K562 (cell line): ENCODE results near the gene COA7. TPM values are rescaled to one million over a fixed set of nuclear protein-coding genes. Genes with fewer than 3 reads are reported as not detected.

ENCODE experiments used
- ATAC-seq: fragments of 200-7000 bp; cut with Tn5 transposase; 3 replicates; pipeline ENCODE4 v1.9.1; 2020; ENCODE audit warnings: moderate library complexity
- BruUV-seq: library from RNA; stranded (reverse); fragments of 400-500 nt; replicated peaks from 2 replicates; lab custom pipeline; 2021; lab: Mats Ljungman, UMichigan
- CTCF ChIA-PET: fragments of 300-600 bp; formaldehyde crosslinking; extraction: SDS; loops from one replicate; lab custom pipeline; 2021; ENCODE audit warnings: low intra/inter-chr PET ratio; lab: Yijun Ruan, JAX
- POLR2A ChIA-PET: fragments of 300-600, 350-650 bp; sonication (Branson Sonifier 250); formaldehyde crosslinking; extraction: SDS; loops from one replicate; lab custom pipeline; 2021; ENCODE audit warnings: antibody characterized with exemption, inconsistent platforms; lab: Yijun Ruan, JAX
- DNase-seq, 4 experiments: peaks; one replicate each; pipeline versions ENCODE4 v3.0.0 to v3.0.0-alpha.2; 2011 to 2018; ENCODE audit warnings: low spot score in 3 of 4, mixed read lengths in 3 of 4; ENCODE audit errors: extremely low read depth in 1 of 4
- FAIRE-seq: peaks from 2 replicates; lab custom pipeline; 2011; peaks lifted over from hg19 to GRCh38; lab: Jason Lieb, UNC
- H2AFZ ChIP-seq: 2 replicates; pipeline ENCODE4 v1.6.0; 2011; ENCODE audit warnings: low read depth, low read length, control low read depth, inconsistent platforms
- H3K27ac ChIP-seq: fragments of 200-600 bp; 3 replicates; pipeline ENCODE4 v1.8.0; 2011; ENCODE audit warnings: low read depth, mild to moderate bottlenecking, control low read depth, inconsistent platforms, low read length, moderate library complexity, mixed read lengths; ENCODE audit errors: extremely low read depth
- H3K27me3 ChIP-seq, 2 experiments: fragments of 300-600 bp in 1 of 2; 2 replicates in 1 of 2; 3 replicates in 1 of 2; pipeline versions ENCODE4 v1.6.0 to v1.8.0; 2011; ENCODE audit warnings: inconsistent platforms in 2 of 2, low read length in 2 of 2, mild to moderate bottlenecking in 1 of 2, mixed read lengths in 1 of 2, moderate library complexity in 1 of 2; ENCODE audit not compliant: control insufficient read depth in 2 of 2, insufficient read depth in 2 of 2
- H3K36me3 ChIP-seq: fragments of 300-600 bp; 3 replicates; pipeline ENCODE4 v1.8.0; 2011; ENCODE audit warnings: mild to moderate bottlenecking, low read length, inconsistent platforms; ENCODE audit not compliant: control insufficient read depth, insufficient read depth
- H3K4me1 ChIP-seq, 2 experiments: fragments of 200-600 bp in 1 of 2; replicated peaks in 1 of 2; 2 replicates in 1 of 2; 3 replicates in 1 of 2; pipeline versions ENCODE4 v1.5.1 to v1.8.0; 2011; ENCODE audit warnings: inconsistent platforms in 2 of 2, low read length in 2 of 2, mild to moderate bottlenecking in 1 of 2, mixed read lengths in 1 of 2, moderate library complexity in 1 of 2; ENCODE audit not compliant: control insufficient read depth in 2 of 2, insufficient read depth in 2 of 2
- H3K4me2 ChIP-seq: 2 replicates; pipeline ENCODE4 v1.6.1; 2011; ENCODE audit warnings: low read length, control low read depth, inconsistent platforms, mixed read lengths; ENCODE audit not compliant: insufficient read depth
- H3K4me3 ChIP-seq: fragments of 200-600 bp; sonication (generic), shearing (Covaris generic); 2 replicates; pipeline ENCODE4 v1.5.1; 2016; ENCODE audit warnings: control low read depth, inconsistent platforms
- H3K79me2 ChIP-seq: fragments of 200-600 bp; 3 replicates; pipeline ENCODE4 v1.8.0; 2011; ENCODE audit warnings: low read length, inconsistent platforms; ENCODE audit not compliant: control insufficient read depth, insufficient read depth
- H3K9ac ChIP-seq, 2 experiments: 2 replicates each; pipeline versions ENCODE4 v1.6.0 to v1.6.1; 2011; ENCODE audit warnings: low read depth in 2 of 2, low read length in 2 of 2, control low read depth in 1 of 2, inconsistent platforms in 1 of 2, mild to moderate bottlenecking in 1 of 2, mixed read lengths in 1 of 2; ENCODE audit not compliant: insufficient read depth in 1 of 2
- H3K9me1 ChIP-seq: one replicate; pipeline ENCODE4 v1.6.0; 2011; ENCODE audit warnings: inconsistent platforms, mild to moderate bottlenecking, low read length, moderate library complexity; ENCODE audit not compliant: control insufficient read depth, insufficient read depth
- H3K9me3 ChIP-seq: replicated peaks from 2 replicates; pipeline ENCODE4 v1.5.1; 2011; ENCODE audit warnings: low read depth, low read length, inconsistent platforms; ENCODE audit not compliant: control insufficient read depth, insufficient read depth
- H4K20me1 ChIP-seq: replicated peaks from 2 replicates; pipeline ENCODE4 v1.6.1; 2011; ENCODE audit warnings: low read length, inconsistent platforms, mixed read lengths; ENCODE audit not compliant: control insufficient read depth, insufficient read depth
- C11orf30 ChIP-seq: fragments of 450-650 bp; IDR thresholded peaks from 2 replicates; pipeline ENCODE4 v1.6.1; 2016; ENCODE audit warnings: low read depth, mild to moderate bottlenecking
- CREB1 ChIP-seq, 2 experiments: sonication (generic) in 1 of 2; formaldehyde crosslinking in 1 of 2; IDR thresholded peaks; 2 replicates each; pipeline versions ENCODE4 v1.6.1 to v1.8.0; 2012 to 2022; ENCODE audit warnings: inconsistent platforms in 1 of 2, mild to moderate bottlenecking in 1 of 2, missing genetic modification reagents in 1 of 2, moderate library complexity in 1 of 2
- FOXP4 ChIP-seq: sonication (generic); formaldehyde crosslinking; IDR thresholded peaks from 2 replicates; pipeline ENCODE4 v1.8.0; 2022; ENCODE audit warnings: mild to moderate bottlenecking, missing genetic modification reagents, borderline replicate concordance
- KAT7 ChIP-seq: sonication (generic); formaldehyde crosslinking; IDR thresholded peaks from 2 replicates; pipeline ENCODE4 v1.8.0; 2022; ENCODE audit warnings: missing genetic modification reagents, mild to moderate bottlenecking, borderline replicate concordance
- RFX1 ChIP-seq: fragments of 450-650 bp; IDR thresholded peaks from 2 replicates; pipeline ENCODE4 v1.6.1; 2016; ENCODE audit warnings: mild to moderate bottlenecking, moderate library complexity
- WGBS: fragments of 100-300 bp; shearing (Covaris generic); methylation state at CpG from one replicate; pipeline ENCODE4 v1.1.6; 2016; ENCODE audit warnings: low coverage, mixed read lengths; ENCODE audit not compliant: insufficient coverage; ENCODE audit errors: missing lambda C conversion rate; 5-methylcytosine and 5-hydroxymethylcytosine counted together
- in situ Hi-C: fragments of 300-500 bp; cut with MboI; formaldehyde crosslinking; loops from 4 replicates; pipeline ENCODE4 v1.15.0; 2018; ENCODE audit warnings: inconsistent platforms, mixed read lengths
- intact Hi-C: fragments of 100-400 bp; cut with micrococcal nuclease; formaldehyde crosslinking; loops from 2 replicates; pipeline ENCODE4 v1.14.2; 2022
- polyA plus RNA-seq, 8 experiments: library from polyadenylated mRNA; depleted of rRNA in 4 of 8; stranded (reverse) in 5 of 8; unstranded in 3 of 8; fragments of >200 nt; fragmentation: Nextera tagmentation in 2 of 8; fragmentation: Illumina TruSeq in 1 of 8; extraction: Ambion mirVana in 2 of 8; extraction: Trizol in 1 of 8; gene quantifications; 2 replicates each; pipeline versions ENCODE4 v1.2.1 to v1.2.3, GENCODE V29; 2011 to 2014; ENCODE audit warnings: inconsistent platforms in 1 of 8, missing spikeins in 1 of 8
- total RNA-seq, 7 experiments: library from RNA; depleted of rRNA in 6 of 7; stranded (reverse); fragments of >200 nt in 6 of 7; fragmentation: Illumina TruSeq in 2 of 7; extraction: Trizol in 2 of 7; gene quantifications; 2 replicates each; pipeline versions ENCODE4 v1.2.1 to v1.2.3, GENCODE V29; 2011 to 2021; ENCODE audit warnings: low replicate concordance in 1 of 7
- TF ChIP-seq, protein P1 (sequence below): fragments of 450-650 bp; IDR thresholded peaks from 2 replicates; pipeline ENCODE4 v1.6.1; 2018; ENCODE audit not compliant: partially characterized antibody

COA7 gene
- total and polyA plus RNA-seq, 9 of the 15 experiments (the other 6 are each of a cell fraction or from before 2014, with no cell fraction given) = 19.4 to 82.8 (median 51.0) TPM

- Histone ChIP-seq H3K9ac (no peak overlapping the region; a peak in 1 of 4 replicates), H3K27me3 (no peaks in the 10 kb centered on the region), H3K9me3 (no peaks in the 10 kb centered on the region), H3K4me2 (no peak overlapping the region), H4K20me1 (no peaks in the 10 kb centered on the region), H2AFZ (peak overlapping the region; percentile 58), H3K4me1 (peaks cover 6 to 12% of the 10 kb centered on the region in 2 experiments; a peak in 4 of 5 replicates), H3K36me3 (no peaks in the 10 kb centered on the region), H3K9me1 (no peaks in the 10 kb centered on the region), H3K79me2 (no peaks in the 10 kb centered on the region), H3K4me3 (no peak overlapping the region), H3K27ac (no peak overlapping the region)
- WGBS = 26% methylated on average over 11 of the region's 11 CpGs
- intact Hi-C loops (no loop called here), in situ Hi-C loops (no loop called here)
- BruUV-seq = no TSS peak
- peak; percentile 36 for ATAC-seq
- TF ChIP-seq RFX1 (peak; percentile 64), FOXP4 (CRISPR knock-in tag) (no peak), CREB1 (IDR thresholded peaks at IDR 0.05) (no peak), CREB1 (CRISPR knock-in tag; IDR thresholded peaks at IDR 0.05) (no peak), C11orf30 (no peak), KAT7 (CRISPR knock-in tag) (no peak)
- TF ChIP-seq, protein P1, sequence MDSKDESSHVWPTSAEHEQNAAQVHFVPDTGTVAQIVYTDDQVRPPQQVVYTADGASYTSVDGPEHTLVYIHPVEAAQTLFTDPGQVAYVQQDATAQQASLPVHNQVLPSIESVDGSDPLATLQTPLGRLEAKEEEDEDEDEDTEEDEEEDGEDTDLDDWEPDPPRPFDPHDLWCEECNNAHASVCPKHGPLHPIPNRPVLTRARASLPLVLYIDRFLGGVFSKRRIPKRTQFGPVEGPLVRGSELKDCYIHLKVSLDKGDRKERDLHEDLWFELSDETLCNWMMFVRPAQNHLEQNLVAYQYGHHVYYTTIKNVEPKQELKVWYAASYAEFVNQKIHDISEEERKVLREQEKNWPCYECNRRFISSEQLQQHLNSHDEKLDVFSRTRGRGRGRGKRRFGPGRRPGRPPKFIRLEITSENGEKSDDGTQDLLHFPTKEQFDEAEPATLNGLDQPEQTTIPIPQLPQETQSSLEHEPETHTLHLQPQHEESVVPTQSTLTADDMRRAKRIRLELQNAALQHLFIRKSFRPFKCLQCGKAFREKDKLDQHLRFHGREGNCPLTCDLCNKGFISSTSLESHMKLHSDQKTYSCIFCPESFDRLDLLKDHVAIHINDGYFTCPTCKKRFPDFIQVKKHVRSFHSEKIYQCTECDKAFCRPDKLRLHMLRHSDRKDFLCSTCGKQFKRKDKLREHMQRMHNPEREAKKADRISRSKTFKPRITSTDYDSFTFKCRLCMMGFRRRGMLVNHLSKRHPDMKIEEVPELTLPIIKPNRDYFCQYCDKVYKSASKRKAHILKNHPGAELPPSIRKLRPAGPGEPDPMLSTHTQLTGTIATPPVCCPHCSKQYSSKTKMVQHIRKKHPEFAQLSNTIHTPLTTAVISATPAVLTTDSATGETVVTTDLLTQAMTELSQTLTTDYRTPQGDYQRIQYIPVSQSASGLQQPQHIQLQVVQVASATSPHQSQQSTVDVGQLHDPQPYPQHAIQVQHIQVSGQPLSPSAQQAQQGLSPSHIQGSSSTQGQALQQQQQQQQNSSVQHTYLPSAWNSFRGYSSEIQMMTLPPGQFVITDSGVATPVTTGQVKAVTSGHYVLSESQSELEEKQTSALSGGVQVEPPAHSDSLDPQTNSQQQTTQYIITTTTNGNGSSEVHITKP = peak; percentile 32
- no peak for DNase-seq
- peak; percentile 59 for FAIRE-seq
- ChIA-PET CTCF (no interaction called here), POLR2A (interaction anchor here (1.2 kb wide), 1 partner anchor 17 kb away, joined by 4 read pairs; no protein-coding TSS in a partner anchor)
Observed at GRCh38 chr1:52636721-52637695, 61.1 kb downstream of the COA7 start.
